B cell (primary cell): ENCODE results near the gene SLC24A3.

Experiments used
- EZH2 ChIP-seq: IDR thresholded peaks from 2 replicates; pipeline ENCODE4 v1.6.1; 2012; ENCODE audit warnings: borderline replicate concordance, low read depth, mild to moderate bottlenecking, moderate library complexity, low read length; ENCODE audit not compliant: insufficient read depth, poor library complexity, severe bottlenecking
- TF ChIP-seq, protein P1 (sequence below): fragments of 200-600 bp; IDR thresholded peaks from one replicate; pipeline ENCODE4 v1.8.0; 2022; ENCODE audit warnings: antibody characterized with exemption, mild to moderate bottlenecking

DNA sequence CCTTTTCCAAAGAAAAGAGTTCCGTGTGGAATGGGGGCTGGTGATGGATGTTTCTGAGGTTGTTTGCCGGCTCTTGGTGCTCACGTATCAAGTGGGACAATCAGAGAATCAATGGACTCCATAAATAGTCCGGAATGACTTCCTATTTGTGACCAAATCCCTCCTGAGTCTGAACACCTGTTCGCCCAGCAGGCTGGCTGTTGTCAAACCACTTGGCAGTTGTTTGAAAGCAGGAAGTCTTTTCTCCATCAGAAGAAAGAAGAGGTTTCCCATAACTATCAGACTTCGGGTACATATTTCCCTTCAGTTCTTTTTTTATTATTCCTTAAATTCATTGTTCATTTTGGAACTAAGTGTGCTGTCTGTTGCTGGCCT lies 390.9 kb downstream of the SLC24A3 start:
- TF ChIP-seq, protein P1, sequence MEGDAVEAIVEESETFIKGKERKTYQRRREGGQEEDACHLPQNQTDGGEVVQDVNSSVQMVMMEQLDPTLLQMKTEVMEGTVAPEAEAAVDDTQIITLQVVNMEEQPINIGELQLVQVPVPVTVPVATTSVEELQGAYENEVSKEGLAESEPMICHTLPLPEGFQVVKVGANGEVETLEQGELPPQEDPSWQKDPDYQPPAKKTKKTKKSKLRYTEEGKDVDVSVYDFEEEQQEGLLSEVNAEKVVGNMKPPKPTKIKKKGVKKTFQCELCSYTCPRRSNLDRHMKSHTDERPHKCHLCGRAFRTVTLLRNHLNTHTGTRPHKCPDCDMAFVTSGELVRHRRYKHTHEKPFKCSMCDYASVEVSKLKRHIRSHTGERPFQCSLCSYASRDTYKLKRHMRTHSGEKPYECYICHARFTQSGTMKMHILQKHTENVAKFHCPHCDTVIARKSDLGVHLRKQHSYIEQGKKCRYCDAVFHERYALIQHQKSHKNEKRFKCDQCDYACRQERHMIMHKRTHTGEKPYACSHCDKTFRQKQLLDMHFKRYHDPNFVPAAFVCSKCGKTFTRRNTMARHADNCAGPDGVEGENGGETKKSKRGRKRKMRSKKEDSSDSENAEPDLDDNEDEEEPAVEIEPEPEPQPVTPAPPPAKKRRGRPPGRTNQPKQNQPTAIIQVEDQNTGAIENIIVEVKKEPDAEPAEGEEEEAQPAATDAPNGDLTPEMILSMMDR: no peak
- no peak for TF ChIP-seq EZH2
